ENCODE data around the gene NECAP2. TPM values are rescaled to one million over a fixed set of nuclear protein-coding genes. Genes with fewer than 3 reads are reported as not detected.

Gene NECAP2
- total RNA-seq, 1 donor from 2014 or later = 135 TPM

- no peak for TF ChIP-seq CTCF (IDR thresholded peaks at IDR 0.05; ENCODE audit: insufficient read depth, low read length, poor library complexity, severe bottlenecking)
- no peak overlapping the region for H3K4me3 ChIP-seq (ENCODE audit: low read depth, low read length)
- no peaks in the 10 kb centered on the region for H3K36me3 ChIP-seq (ENCODE audit: control insufficient read depth, insufficient read depth, low read length)
- no peak for DNase-seq (ENCODE audit: low read depth)
- H3K27me3 ChIP-seq (ENCODE audit: control insufficient read depth, insufficient read depth, low read length) = no peaks in the 10 kb centered on the region
Measured at GRCh38 chr1:16434501-16434900, 6.0 kb upstream of the NECAP2 start.

- no peak within 1 kb of the TSS for H3K4me3 ChIP-seq (ENCODE audit: low read depth, low read length)
- no peaks in the 10 kb centered on the region for H3K36me3 ChIP-seq (ENCODE audit: control insufficient read depth, insufficient read depth, low read length)
- no peak for DNase-seq (ENCODE audit: low read depth)
- TF ChIP-seq CTCF (IDR thresholded peaks at IDR 0.05; ENCODE audit: insufficient read depth, low read length, poor library complexity, severe bottlenecking) = no peak
- no peaks in the 10 kb centered on the region for H3K27me3 ChIP-seq (ENCODE audit: control insufficient read depth, insufficient read depth, low read length)
Measured at GRCh38 chr1:16436946-16437474, 3.5 kb upstream of the NECAP2 start, which contains the start of gene SPATA21. TSS of gene SPATA21 (minus strand) at chr1:16437424. CDS start at chr1:16431371, 6,053 bp downstream.

- no peak for TF ChIP-seq CTCF (IDR thresholded peaks at IDR 0.05; ENCODE audit: insufficient read depth, low read length, poor library complexity, severe bottlenecking)
- H3K4me3 ChIP-seq (ENCODE audit: low read depth, low read length) = no peak overlapping the region
- H3K27me3 ChIP-seq (ENCODE audit: control insufficient read depth, insufficient read depth, low read length) = no peaks in the 10 kb centered on the region
- DNase-seq (ENCODE audit: low read depth) = no peak
- H3K36me3 ChIP-seq (ENCODE audit: control insufficient read depth, insufficient read depth, low read length) = no peaks in the 10 kb centered on the region
Measured at GRCh38 chr1:16438516-16438915, 2.0 kb upstream of the NECAP2 start.

- Histone ChIP-seq H3K36me3 (ENCODE audit: control insufficient read depth, insufficient read depth, low read length) (peaks cover under 1% of the 10 kb centered on the region), H3K27me3 (ENCODE audit: control insufficient read depth, insufficient read depth, low read length) (no peaks in the 10 kb centered on the region), H3K4me3 (ENCODE audit: low read depth, low read length) (no peak overlapping the region)
- no peak for TF ChIP-seq CTCF (IDR thresholded peaks at IDR 0.05; ENCODE audit: insufficient read depth, low read length, poor library complexity, severe bottlenecking)
- no peak for DNase-seq (ENCODE audit: low read depth)
Measured at GRCh38 chr1:16438924-16439323, 1.6 kb upstream of the NECAP2 start.

- peak overlapping the region; percentile 97 for H3K4me3 ChIP-seq (ENCODE audit: low read depth, low read length)
- H3K36me3 ChIP-seq (ENCODE audit: control insufficient read depth, insufficient read depth, low read length) = peaks cover 3% of the 10 kb centered on the region
- no peak for TF ChIP-seq CTCF (IDR thresholded peaks at IDR 0.05; ENCODE audit: insufficient read depth, low read length, poor library complexity, severe bottlenecking)
- DNase-seq (ENCODE audit: low read depth) = no peak
- H3K27me3 ChIP-seq (ENCODE audit: control insufficient read depth, insufficient read depth, low read length) = no peaks in the 10 kb centered on the region
Measured at GRCh38 chr1:16440131-16440469, 424 bp upstream of the NECAP2 start.

- TF ChIP-seq CTCF (IDR thresholded peaks at IDR 0.05; ENCODE audit: insufficient read depth, low read length, poor library complexity, severe bottlenecking) = no peak
- H3K27me3 ChIP-seq (ENCODE audit: control insufficient read depth, insufficient read depth, low read length) = no peaks in the 10 kb centered on the region
- H3K4me3 ChIP-seq (ENCODE audit: low read depth, low read length) = peak overlapping the region; percentile 97
- no peak for DNase-seq (ENCODE audit: low read depth)
- peaks cover 3% of the 10 kb centered on the region for H3K36me3 ChIP-seq (ENCODE audit: control insufficient read depth, insufficient read depth, low read length)
Measured at GRCh38 chr1:16441282-16441665, 750 bp downstream of the NECAP2 start.

Measured in kidney epithelial cell (primary cell).